HG02884 (cell line): Measurements from ENCODE around the gene PPP1R37.
"Not testable (repeated sequence)": the region's sequence is repeated elsewhere in the genome, so short reads cannot be mapped to it uniquely, and the experiment has no call there.

ENCODE experiments used
- ATAC-seq: cut with Tn5 transposase; IDR thresholded peaks from one replicate; pipeline ENCODE4 v1.9.1; 2021; ENCODE audit warnings: mild to moderate bottlenecking, moderate library complexity; ENCODE audit not compliant: unreplicated experiment

Gene PPP1R37

GRCh38 chr19:45112111-45112827 is 19.3 kb downstream of the PPP1R37 start:
- ATAC-seq, result no peak

- ATAC-seq, result no peak
Measured at GRCh38 chr19:45113628-45114027, 20.6 kb downstream of the PPP1R37 start.

- no peak for ATAC-seq
Measured at GRCh38 chr19:45114116-45114515, 21.1 kb downstream of the PPP1R37 start.

GRCh38 chr19:45115809-45116615 is 23.0 kb downstream of the PPP1R37 start:
- no peak for ATAC-seq

GRCh38 chr19:45117167-45117594 is 24.2 kb downstream of the PPP1R37 start:
- no peak for ATAC-seq

- ATAC-seq, result no peak
Measured at GRCh38 chr19:45117671-45118070, 24.7 kb downstream of the PPP1R37 start.

- no peak for ATAC-seq
Measured at GRCh38 chr19:45118106-45118505, 25.1 kb downstream of the PPP1R37 start.

- ATAC-seq, result not testable (repeated sequence)
Measured at GRCh38 chr19:45118591-45119355, 25.8 kb downstream of the PPP1R37 start.

- no peak for ATAC-seq
Measured at GRCh38 chr19:45119582-45119981, 26.6 kb downstream of the PPP1R37 start.

- ATAC-seq, result no peak
Measured at GRCh38 chr19:45121827-45122345, 28.9 kb downstream of the PPP1R37 start.

- ATAC-seq, result no peak
Measured at GRCh38 chr19:45122832-45123231, 29.9 kb downstream of the PPP1R37 start.

- no peak for ATAC-seq
Measured at GRCh38 chr19:45123440-45123850, 30.5 kb downstream of the PPP1R37 start.

- ATAC-seq, result no peak
Measured at GRCh38 chr19:45124021-45124420, 31.0 kb downstream of the PPP1R37 start.

- no peak for ATAC-seq
Measured at GRCh38 chr19:45125360-45125759, 32.4 kb downstream of the PPP1R37 start.

- no peak for ATAC-seq
Measured at GRCh38 chr19:45125975-45126493, 33.1 kb downstream of the PPP1R37 start.

GRCh38 chr19:45126654-45127053 is 33.7 kb downstream of the PPP1R37 start:
- ATAC-seq, result no peak

GRCh38 chr19:45128146-45128545 is 35.2 kb downstream of the PPP1R37 start:
- no peak for ATAC-seq

GRCh38 chr19:45128806-45129205 is 35.8 kb downstream of the PPP1R37 start:
- ATAC-seq, result no peak

- no peak for ATAC-seq
Measured at GRCh38 chr19:45130236-45130635, 37.3 kb downstream of the PPP1R37 start.

GRCh38 chr19:45130888-45131615 is 38.1 kb downstream of the PPP1R37 start:
- no peak for ATAC-seq
